ENCODE data around the gene FBXW7. TPM values are rescaled to one million over a fixed set of nuclear protein-coding genes. Genes with fewer than 3 reads are reported as not detected.

The FBXW7 gene
- total RNA-seq, 1 donor: 59.7 TPM

- no peak for TF ChIP-seq CTCF (IDR thresholded peaks at IDR 0.05; ENCODE audit: insufficient read depth, low read length)
- no peak overlapping the region for H3K4me3 ChIP-seq (ENCODE audit: low read depth, low read length)
- DNase-seq (ENCODE audit: low read depth): no peak
Measured at GRCh38 chr4:152459326-152459725, 76.6 kb downstream of the FBXW7 start.

- peak; percentile 8 for DNase-seq (ENCODE audit: low read depth)
Measured at GRCh38 chr4:152458801-152459302, 77.0 kb downstream of the FBXW7 start.

GRCh38 chr4:152456609-152457008, 79.3 kb downstream of the FBXW7 start:
- H3K4me3 ChIP-seq (ENCODE audit: low read depth, low read length): no peak overlapping the region
- TF ChIP-seq CTCF (IDR thresholded peaks at IDR 0.05; ENCODE audit: insufficient read depth, low read length): no peak
- DNase-seq (ENCODE audit: low read depth): no peak

More at GRCh38 chr4:152458801-152459302, 77.0 kb downstream of the FBXW7 start:
- TF ChIP-seq CTCF (IDR thresholded peaks at IDR 0.05; ENCODE audit: insufficient read depth, low read length): no peak
- no peak overlapping the region for H3K4me3 ChIP-seq (ENCODE audit: low read depth, low read length)

- H3K4me3 ChIP-seq (ENCODE audit: low read depth, low read length): no peak overlapping the region
- no peak for TF ChIP-seq CTCF (IDR thresholded peaks at IDR 0.05; ENCODE audit: insufficient read depth, low read length)
- DNase-seq (ENCODE audit: low read depth): no peak
Measured at GRCh38 chr4:152455311-152455710, 80.6 kb downstream of the FBXW7 start.

GRCh38 chr4:152454398-152455011, 81.4 kb downstream of the FBXW7 start:
- no peak overlapping the region for H3K4me3 ChIP-seq (ENCODE audit: low read depth, low read length)
- DNase-seq (ENCODE audit: low read depth): peak; percentile 60
- TF ChIP-seq CTCF (IDR thresholded peaks at IDR 0.05; ENCODE audit: insufficient read depth, low read length): peak; percentile 75

- no peak overlapping the region for H3K4me3 ChIP-seq (ENCODE audit: low read depth, low read length)
- DNase-seq (ENCODE audit: low read depth): no peak
- no peak for TF ChIP-seq CTCF (IDR thresholded peaks at IDR 0.05; ENCODE audit: insufficient read depth, low read length)
Measured at GRCh38 chr4:152451496-152451895, 84.4 kb downstream of the FBXW7 start.

- no peak for TF ChIP-seq CTCF (IDR thresholded peaks at IDR 0.05; ENCODE audit: insufficient read depth, low read length)
- no peak overlapping the region for H3K4me3 ChIP-seq (ENCODE audit: low read depth, low read length)
- no peak for DNase-seq (ENCODE audit: low read depth)
Measured at GRCh38 chr4:152448854-152449253, 87.0 kb downstream of the FBXW7 start.

Data from fibroblast of the aortic adventitia (primary cell).